Nucleus accumbens (tissue), 56 donors: Measurements from ENCODE around the gene CCDC33.
A peak's percentile ranks its signal among the peaks of the same experiment; 100 is the strongest.

Experiments
- DNase-seq, 56 donors: peaks; one replicate each; lab custom pipeline; 2025; lab: John Stamatoyannopoulos, UW

Gene CCDC33

GRCh38 chr15:74227968-74228722, 8.0 kb upstream of the CCDC33 start:
- peak in 5 of 56 donors; percentile 9 to 33 (median 23) for DNase-seq

GRCh38 chr15:74228723-74229081, 7.4 kb upstream of the CCDC33 start:
- DNase-seq: peak in 7 of 56 donors; percentile 14 to 47 (median 29)

GRCh38 chr15:74229686-74230085, 6.4 kb upstream of the CCDC33 start:
- no peak for DNase-seq

- DNase-seq: no peak
These were observed 4.7 kb upstream of the CCDC33 start for GRCh38 chr15:74231475-74231874.

GRCh38 chr15:74233373-74233772, 2.8 kb upstream of the CCDC33 start:
- DNase-seq: no peak

- peak in 2 of 56 donors; percentile 11 to 17 for DNase-seq
These were observed 2.1 kb upstream of the CCDC33 start for GRCh38 chr15:74233851-74234597.

GRCh38 chr15:74234598-74234875, 1.6 kb upstream of the CCDC33 start:
- DNase-seq: no peak

- DNase-seq: peak in 2 of 56 donors; percentile 11 to 18
These were observed 3.1 kb downstream of the CCDC33 start for GRCh38 chr15:74239051-74239705.

GRCh38 chr15:74240002-74240568, 4.0 kb downstream of the CCDC33 start:
- DNase-seq: peak in 53 of 56 donors; percentile 16 to 87 (median 65)

- no peak for DNase-seq
These were observed 4.9 kb downstream of the CCDC33 start for GRCh38 chr15:74240897-74241614.

GRCh38 chr15:74242441-74243185, 6.5 kb downstream of the CCDC33 start:
- DNase-seq: peak in 1 of 56 donors; percentile 13

GRCh38 chr15:74243431-74243830, 7.3 kb downstream of the CCDC33 start:
- DNase-seq: no peak

GRCh38 chr15:74244822-74245341, 8.8 kb downstream of the CCDC33 start:
- DNase-seq: no peak

GRCh38 chr15:74245342-74245931, 9.3 kb downstream of the CCDC33 start:
- DNase-seq: peak in 48 of 56 donors; percentile 6 to 88 (median 42)

- DNase-seq: no peak
These were observed 14.1 kb downstream of the CCDC33 start for GRCh38 chr15:74250266-74250665.

- peak; percentile 21 to 90 (median 70) for DNase-seq
These were observed 15.1 kb downstream of the CCDC33 start for GRCh38 chr15:74251131-74251811.

GRCh38 chr15:74252291-74252690, 16.2 kb downstream of the CCDC33 start:
- no peak for DNase-seq

GRCh38 chr15:74252721-74253120, 16.6 kb downstream of the CCDC33 start:
- DNase-seq: no peak
